HepG2 (cell line): ENCODE results near the gene DTYMK. TPM values are rescaled to one million over a fixed set of nuclear protein-coding genes. Genes with fewer than 3 reads are reported as not detected.

Experiments
- ELF4 ChIP-seq: sonication (generic); formaldehyde crosslinking; IDR thresholded peaks from 2 replicates; pipeline ENCODE4 v1.5.0; 2020; ENCODE audit warnings: missing genetic modification reagents, mild to moderate bottlenecking, moderate library complexity, borderline replicate concordance
- HNF4A ChIP-seq: sonication (generic); formaldehyde crosslinking; IDR thresholded peaks from 2 replicates; pipeline ENCODE4 v1.4.0; 2020; ENCODE audit warnings: missing genetic modification reagents
- MBNL3 ChIP-seq: fragments of 250-450 bp; sonication (Bioruptor Pico); conservative IDR thresholded peaks from 2 replicates; pipeline ENCODE4 v1.8.0; 2022; ENCODE audit warnings: mild to moderate bottlenecking, inconsistent platforms
- NONO ChIP-seq, 2 experiments: fragments of 450-650 bp in 1 of 2; sonication (generic) in 1 of 2; formaldehyde crosslinking in 1 of 2; IDR thresholded peaks in 1 of 2; conservative IDR thresholded peaks in 1 of 2; 2 replicates each; pipeline versions ENCODE4 v1.6.1 to v1.8.0; 2017 to 2022; ENCODE audit warnings: mild to moderate bottlenecking in 1 of 2, missing genetic modification reagents in 1 of 2, moderate library complexity in 1 of 2
- SCMH1 ChIP-seq: sonication (generic); formaldehyde crosslinking; IDR thresholded peaks from 2 replicates; pipeline ENCODE4 v1.9.0; 2021; ENCODE audit warnings: missing genetic modification reagents, mild to moderate bottlenecking, borderline replicate concordance
- SRSF9 ChIP-seq: fragments of 200-400 bp; formaldehyde crosslinking; IDR thresholded peaks from 2 replicates; pipeline ENCODE4 v1.6.1; 2018; ENCODE audit warnings: borderline replicate concordance, mild to moderate bottlenecking, low read depth, low read length; ENCODE audit not compliant: insufficient read depth, poor library complexity, severe bottlenecking
- TMF1 ChIP-seq: sonication (generic); formaldehyde crosslinking; IDR thresholded peaks from 2 replicates; pipeline ENCODE4 v1.8.1; 2022; ENCODE audit warnings: low read depth, missing genetic modification reagents
- TOPORS ChIP-seq: sonication (generic); formaldehyde crosslinking; IDR thresholded peaks from 2 replicates; pipeline ENCODE4 v1.8.0; 2023; ENCODE audit warnings: mild to moderate bottlenecking, missing genetic modification reagents
- ZNF292 ChIP-seq: sonication (generic); formaldehyde crosslinking; IDR thresholded peaks from 2 replicates; pipeline ENCODE4 v1.8.1; 2022; ENCODE audit warnings: mild to moderate bottlenecking, low read depth, missing genetic modification reagents, borderline replicate concordance
- ZNF331 ChIP-seq: sonication (generic); formaldehyde crosslinking; IDR thresholded peaks from 2 replicates; pipeline ENCODE4 v1.4.0; 2020; ENCODE audit warnings: missing genetic modification reagents
- ZNF501 ChIP-seq: sonication (generic); formaldehyde crosslinking; IDR thresholded peaks from 2 replicates; pipeline ENCODE4 v1.5.1; 2020; ENCODE audit warnings: mild to moderate bottlenecking, moderate library complexity, missing genetic modification reagents
- polyA plus RNA-seq, 8 experiments: library from polyadenylated mRNA; depleted of rRNA in 3 of 8; stranded (reverse) in 7 of 8; unstranded in 1 of 8; fragments of >200 nt; fragmentation: Illumina TruSeq in 4 of 8; extraction: Trizol in 4 of 8; gene quantifications; 2 replicates each; pipeline versions ENCODE4 v1.2.1 to v1.2.3, GENCODE V29; 2011 to 2016; ENCODE audit warnings: low read depth in 4 of 8, missing spikeins in 1 of 8, mixed read lengths in 1 of 8; ENCODE audit not compliant: insufficient read depth in 1 of 8
- total RNA-seq, 5 experiments: library from RNA; depleted of rRNA; stranded (reverse); fragments of >200 nt; fragmentation: Illumina TruSeq; extraction: Trizol; gene quantifications; 2 replicates each; pipeline ENCODE4 v1.2.3, GENCODE V29; 2016; ENCODE audit warnings: low read depth in 1 of 5
- TF ChIP-seq, protein P1 (sequence below): sonication (generic); formaldehyde crosslinking; IDR thresholded peaks from 2 replicates; pipeline ENCODE4 v1.5.1; 2020; ENCODE audit warnings: missing genetic modification reagents, mild to moderate bottlenecking, borderline replicate concordance
- TF ChIP-seq, protein P2 (sequence below): sonication (generic); formaldehyde crosslinking; IDR thresholded peaks from 2 replicates; pipeline ENCODE4 v1.8.1; 2023; ENCODE audit warnings: mild to moderate bottlenecking, missing genetic modification reagents
- TF ChIP-seq, protein P3 (sequence below): sonication (generic); formaldehyde crosslinking; IDR thresholded peaks from 2 replicates; pipeline ENCODE4 v1.4.0; 2020; ENCODE audit warnings: missing genetic modification reagents

The DTYMK gene
- total and polyA plus RNA-seq, 2 of the 13 experiments (the other 11 are each of a cell fraction or from before 2014, with no cell fraction given) = 57.5 to 134 TPM

DNA sequence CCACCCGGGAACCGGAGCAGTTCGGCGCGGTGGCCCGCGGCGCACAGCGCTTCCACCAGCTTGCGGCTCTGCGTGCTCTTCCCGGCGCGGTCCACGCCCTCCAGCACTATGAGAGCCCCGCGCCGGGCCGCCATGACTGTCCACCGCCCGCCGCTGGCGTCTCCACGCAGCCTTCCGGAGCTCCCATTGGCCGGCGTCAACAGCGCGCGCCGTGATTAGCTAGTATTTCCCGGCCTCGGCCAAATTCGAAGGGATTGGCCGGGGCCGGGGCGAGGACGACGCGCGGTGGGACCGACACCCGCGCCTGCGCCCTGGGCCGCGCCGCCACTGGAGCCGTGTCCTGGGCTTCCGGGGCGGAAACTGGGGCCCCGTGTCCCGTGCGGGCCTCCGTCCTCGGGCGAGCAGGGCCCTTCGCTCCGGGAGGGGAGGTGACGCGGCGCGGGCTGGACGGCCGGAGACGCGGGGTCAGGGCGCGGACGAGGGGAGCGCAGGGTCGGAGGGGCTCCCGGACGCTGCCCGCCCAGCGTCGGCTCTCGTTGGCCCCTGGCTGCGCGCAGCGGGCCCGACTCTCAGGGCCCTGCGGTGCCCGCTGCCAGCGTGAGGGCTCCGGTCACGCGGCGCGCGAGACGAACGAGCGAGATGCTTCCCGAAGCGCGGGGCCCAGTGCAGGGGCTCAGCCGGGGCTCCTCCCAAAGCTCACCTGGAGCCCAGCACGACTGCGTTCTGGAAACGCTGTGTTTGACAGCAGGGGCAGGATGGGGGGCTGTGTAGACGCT lies at the start of gene DTYMK (continued):
- TF ChIP-seq NONO (IDR thresholded peaks at IDR 0.05) (no peak), NONO (CRISPR knock-in tag; conservative IDR thresholded peaks at IDR 0.05) (peak; percentile 99), TOPORS (CRISPR knock-in tag) (peak; percentile 89; the same call in 1 of the 2 replicates), HNF4A (peak; percentile 28; the same call in 1 of the 2 replicates), ZNF331 (peak; percentile 81), TMF1 (CRISPR knock-in tag) (no peak; the same call in 1 of the 2 replicates), ELF4 (CRISPR knock-in tag) (0 out of 2 replicates have a peak, but pooled peaks have one; percentile 49), ZNF292 (CRISPR knock-in tag) (0 out of 2 replicates have a peak, but pooled peaks have one; percentile 45), SCMH1 (CRISPR knock-in tag) (no peak), ZNF501 (CRISPR knock-in tag) (peak; percentile 73; the same call in 1 of the 2 replicates), MBNL3 (CRISPR knock-in tag) (no peak; the same call in 1 of the 2 replicates), SRSF9 (no peak)
- TF ChIP-seq, protein P1, sequence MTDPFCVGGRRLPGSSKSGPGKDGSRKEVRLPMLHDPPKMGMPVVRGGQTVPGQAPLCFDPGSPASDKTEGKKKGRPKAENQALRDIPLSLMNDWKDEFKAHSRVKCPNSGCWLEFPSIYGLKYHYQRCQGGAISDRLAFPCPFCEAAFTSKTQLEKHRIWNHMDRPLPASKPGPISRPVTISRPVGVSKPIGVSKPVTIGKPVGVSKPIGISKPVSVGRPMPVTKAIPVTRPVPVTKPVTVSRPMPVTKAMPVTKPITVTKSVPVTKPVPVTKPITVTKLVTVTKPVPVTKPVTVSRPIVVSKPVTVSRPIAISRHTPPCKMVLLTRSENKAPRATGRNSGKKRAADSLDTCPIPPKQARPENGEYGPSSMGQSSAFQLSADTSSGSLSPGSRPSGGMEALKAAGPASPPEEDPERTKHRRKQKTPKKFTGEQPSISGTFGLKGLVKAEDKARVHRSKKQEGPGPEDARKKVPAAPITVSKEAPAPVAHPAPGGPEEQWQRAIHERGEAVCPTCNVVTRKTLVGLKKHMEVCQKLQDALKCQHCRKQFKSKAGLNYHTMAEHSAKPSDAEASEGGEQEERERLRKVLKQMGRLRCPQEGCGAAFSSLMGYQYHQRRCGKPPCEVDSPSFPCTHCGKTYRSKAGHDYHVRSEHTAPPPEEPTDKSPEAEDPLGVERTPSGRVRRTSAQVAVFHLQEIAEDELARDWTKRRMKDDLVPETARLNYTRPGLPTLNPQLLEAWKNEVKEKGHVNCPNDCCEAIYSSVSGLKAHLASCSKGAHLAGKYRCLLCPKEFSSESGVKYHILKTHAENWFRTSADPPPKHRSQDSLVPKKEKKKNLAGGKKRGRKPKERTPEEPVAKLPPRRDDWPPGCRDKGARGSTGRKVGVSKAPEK (CRISPR knock-in tag) = no peak
- TF ChIP-seq, protein P2, sequence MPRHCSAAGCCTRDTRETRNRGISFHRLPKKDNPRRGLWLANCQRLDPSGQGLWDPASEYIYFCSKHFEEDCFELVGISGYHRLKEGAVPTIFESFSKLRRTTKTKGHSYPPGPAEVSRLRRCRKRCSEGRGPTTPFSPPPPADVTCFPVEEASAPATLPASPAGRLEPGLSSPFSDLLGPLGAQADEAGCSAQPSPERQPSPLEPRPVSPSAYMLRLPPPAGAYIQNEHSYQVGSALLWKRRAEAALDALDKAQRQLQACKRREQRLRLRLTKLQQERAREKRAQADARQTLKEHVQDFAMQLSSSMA (CRISPR knock-in tag) = peak; percentile 80; the same call in 1 of the 2 replicates
- TF ChIP-seq, protein P3, sequence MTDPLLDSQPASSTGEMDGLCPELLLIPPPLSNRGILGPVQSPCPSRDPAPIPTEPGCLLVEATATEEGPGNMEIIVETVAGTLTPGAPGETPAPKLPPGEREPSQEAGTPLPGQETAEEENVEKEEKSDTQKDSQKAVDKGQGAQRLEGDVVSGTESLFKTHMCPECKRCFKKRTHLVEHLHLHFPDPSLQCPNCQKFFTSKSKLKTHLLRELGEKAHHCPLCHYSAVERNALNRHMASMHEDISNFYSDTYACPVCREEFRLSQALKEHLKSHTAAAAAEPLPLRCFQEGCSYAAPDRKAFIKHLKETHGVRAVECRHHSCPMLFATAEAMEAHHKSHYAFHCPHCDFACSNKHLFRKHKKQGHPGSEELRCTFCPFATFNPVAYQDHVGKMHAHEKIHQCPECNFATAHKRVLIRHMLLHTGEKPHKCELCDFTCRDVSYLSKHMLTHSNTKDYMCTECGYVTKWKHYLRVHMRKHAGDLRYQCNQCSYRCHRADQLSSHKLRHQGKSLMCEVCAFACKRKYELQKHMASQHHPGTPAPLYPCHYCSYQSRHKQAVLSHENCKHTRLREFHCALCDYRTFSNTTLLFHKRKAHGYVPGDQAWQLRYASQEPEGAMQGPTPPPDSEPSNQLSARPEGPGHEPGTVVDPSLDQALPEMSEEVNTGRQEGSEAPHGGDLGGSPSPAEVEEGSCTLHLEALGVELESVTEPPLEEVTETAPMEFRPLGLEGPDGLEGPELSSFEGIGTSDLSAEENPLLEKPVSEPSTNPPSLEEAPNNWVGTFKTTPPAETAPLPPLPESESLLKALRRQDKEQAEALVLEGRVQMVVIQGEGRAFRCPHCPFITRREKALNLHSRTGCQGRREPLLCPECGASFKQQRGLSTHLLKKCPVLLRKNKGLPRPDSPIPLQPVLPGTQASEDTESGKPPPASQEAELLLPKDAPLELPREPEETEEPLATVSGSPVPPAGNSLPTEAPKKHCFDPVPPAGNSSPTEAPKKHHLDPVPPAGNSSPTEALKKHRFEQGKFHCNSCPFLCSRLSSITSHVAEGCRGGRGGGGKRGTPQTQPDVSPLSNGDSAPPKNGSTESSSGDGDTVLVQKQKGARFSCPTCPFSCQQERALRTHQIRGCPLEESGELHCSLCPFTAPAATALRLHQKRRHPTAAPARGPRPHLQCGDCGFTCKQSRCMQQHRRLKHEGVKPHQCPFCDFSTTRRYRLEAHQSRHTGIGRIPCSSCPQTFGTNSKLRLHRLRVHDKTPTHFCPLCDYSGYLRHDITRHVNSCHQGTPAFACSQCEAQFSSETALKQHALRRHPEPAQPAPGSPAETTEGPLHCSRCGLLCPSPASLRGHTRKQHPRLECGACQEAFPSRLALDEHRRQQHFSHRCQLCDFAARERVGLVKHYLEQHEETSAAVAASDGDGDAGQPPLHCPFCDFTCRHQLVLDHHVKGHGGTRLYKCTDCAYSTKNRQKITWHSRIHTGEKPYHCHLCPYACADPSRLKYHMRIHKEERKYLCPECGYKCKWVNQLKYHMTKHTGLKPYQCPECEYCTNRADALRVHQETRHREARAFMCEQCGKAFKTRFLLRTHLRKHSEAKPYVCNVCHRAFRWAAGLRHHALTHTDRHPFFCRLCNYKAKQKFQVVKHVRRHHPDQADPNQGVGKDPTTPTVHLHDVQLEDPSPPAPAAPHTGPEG = peak; percentile 80; the same call in 1 of the 2 replicates
